Measurements from ENCODE around the gene FEZF2. TPM values are rescaled to one million over a fixed set of nuclear protein-coding genes. Genes with fewer than 3 reads are reported as not detected.

FEZF2 gene
- total and polyA plus RNA-seq, 8 donors: not detected

GRCh38 chr3:62355703-62356102 is 17.6 kb downstream of the FEZF2 start:
- H3K4me3 ChIP-seq: no peak overlapping the region
- H3K9me3 ChIP-seq: no peaks in the 10 kb centered on the region
- no peaks in the 10 kb centered on the region for H3K36me3 ChIP-seq
- no peak for TF ChIP-seq CTCF (IDR thresholded peaks at IDR 0.05)
- no peaks in the 10 kb centered on the region for H3K4me1 ChIP-seq
- peaks cover 0 to 4% of the 10 kb centered on the region in 2 donors for H3K27me3 ChIP-seq
- DNase-seq (no peak), ATAC-seq (no peak)
- no peak overlapping the region for H3K27ac ChIP-seq
- intact Hi-C loops (cut with DNase I): no loop called here

GRCh38 chr3:62343755-62344154 is 29.6 kb downstream of the FEZF2 start:
- ATAC-seq: no peak
- H3K4me1 ChIP-seq: no peaks in the 10 kb centered on the region
- intact Hi-C loops (cut with DNase I): no loop called here
- DNase-seq: no peak
- H3K27me3 ChIP-seq: peaks cover 0 to 2% of the 10 kb centered on the region in 2 donors
- no peaks in the 10 kb centered on the region for H3K9me3 ChIP-seq
- no peaks in the 10 kb centered on the region for H3K36me3 ChIP-seq
- H3K4me3 ChIP-seq: no peak overlapping the region
- H3K27ac ChIP-seq: no peak overlapping the region
- no peak for TF ChIP-seq CTCF (IDR thresholded peaks at IDR 0.05)

- Histone ChIP-seq H3K36me3 (no peaks in the 10 kb centered on the region), H3K27me3 (no peaks in the 10 kb centered on the region), H3K27ac (no peak overlapping the region), H3K9me3 (no peaks in the 10 kb centered on the region), H3K4me1 (no peaks in the 10 kb centered on the region), H3K4me3 (no peak overlapping the region)
- no peak for TF ChIP-seq CTCF (IDR thresholded peaks at IDR 0.05)
- intact Hi-C loops (cut with DNase I): no loop called here
- ATAC-seq (no peak), DNase-seq (no peak)
Observed at GRCh38 chr3:62335196-62335595, 38.2 kb downstream of the FEZF2 start.

- ATAC-seq: no peak
- no peaks in the 10 kb centered on the region for H3K9me3 ChIP-seq
- no peaks in the 10 kb centered on the region for H3K36me3 ChIP-seq
- H3K27ac ChIP-seq: no peak overlapping the region
- H3K27me3 ChIP-seq: no peaks in the 10 kb centered on the region
- intact Hi-C loops (cut with DNase I): no loop called here
- DNase-seq: peak in 2 of 4 donors; percentile 8 to 9
- no peaks in the 10 kb centered on the region for H3K4me1 ChIP-seq
- peak; percentile 15 to 54 for TF ChIP-seq CTCF (IDR thresholded peaks at IDR 0.05)
- H3K4me3 ChIP-seq: no peak overlapping the region
Observed at GRCh38 chr3:62332835-62333244, 40.5 kb downstream of the FEZF2 start.

- ATAC-seq: no peak
- DNase-seq: no peak
- Histone ChIP-seq H3K4me3 (no peak overlapping the region), H3K4me1 (no peaks in the 10 kb centered on the region), H3K27me3 (no peaks in the 10 kb centered on the region), H3K9me3 (no peaks in the 10 kb centered on the region), H3K27ac (no peak overlapping the region), H3K36me3 (no peaks in the 10 kb centered on the region)
- intact Hi-C loops (cut with DNase I): no loop called here
- no peak for TF ChIP-seq CTCF (IDR thresholded peaks at IDR 0.05)
Observed at GRCh38 chr3:62332017-62332416, 41.3 kb downstream of the FEZF2 start.
